ENCODE results near the gene CDH4. TPM values are rescaled to one million over a fixed set of nuclear protein-coding genes. Genes with fewer than 3 reads are reported as not detected.

The CDH4 gene
- total RNA-seq, 4 donors from 2014 or later: not detected

GRCh38 chr20:61349447-61350165, 97.5 kb downstream of the CDH4 start:
- H3K4me3 ChIP-seq: no peak overlapping the region
- intact Hi-C loops (cut with DNase I; ENCODE audit: low total_unique reads) (no loop called here), in situ Hi-C loops (cut with MboI; ENCODE audit: low pct_ligation_motif_present in 1 of 4, low pct_unique_long_range_greater_than_20kb in 1 of 4, low sequenced_read_pairs in 3 of 4) (no loop called here)
- H3K27me3 ChIP-seq: peaks cover 20% of the 10 kb centered on the region
- TF ChIP-seq EP300 (IDR thresholded peaks at IDR 0.05; ENCODE audit: low read depth) (no peak), POLR2AphosphoS5 (IDR thresholded peaks at IDR 0.05) (no peak), POLR2A (IDR thresholded peaks at IDR 0.05) (no peak), CTCF (IDR thresholded peaks at IDR 0.05) (no peak)
- DNase-seq: no peak
- no peak overlapping the region for H3K27ac ChIP-seq
- H3K36me3 ChIP-seq: no peaks in the 10 kb centered on the region
- H3K9me3 ChIP-seq: no peaks in the 10 kb centered on the region
- H3K4me1 ChIP-seq: no peaks in the 10 kb centered on the region
- WGBS, 2 donors (ENCODE audit: low coverage in 1 of 2): 74% methylated on average over 17 of the region's 21 CpGs; no CpG with 5 or more reads in 1 of the 2 donors

GRCh38 chr20:61350500-61351250, 98.6 kb downstream of the CDH4 start:
- no peak for TF ChIP-seq CTCF (IDR thresholded peaks at IDR 0.05)
- TF ChIP-seq EP300 (IDR thresholded peaks at IDR 0.05; ENCODE audit: low read depth): no peak
- TF ChIP-seq POLR2AphosphoS5 (IDR thresholded peaks at IDR 0.05): no peak
- TF ChIP-seq POLR2A (IDR thresholded peaks at IDR 0.05): no peak
- in situ Hi-C loops (cut with MboI; ENCODE audit: low pct_ligation_motif_present in 1 of 4, low pct_unique_long_range_greater_than_20kb in 1 of 4, low sequenced_read_pairs in 3 of 4) (no loop called here), intact Hi-C loops (cut with DNase I; ENCODE audit: low total_unique reads) (no loop called here)
- no peaks in the 10 kb centered on the region for H3K9me3 ChIP-seq
- H3K27me3 ChIP-seq: peaks cover 20% of the 10 kb centered on the region
- no peak for DNase-seq
- H3K36me3 ChIP-seq: no peaks in the 10 kb centered on the region
- no peak overlapping the region for H3K27ac ChIP-seq
- 77 to 83% methylated on average over 5 to 13 of the region's 14 CpGs for WGBS, 2 donors (ENCODE audit: low coverage in 1 of 2)
- H3K4me3 ChIP-seq: no peak overlapping the region
- no peaks in the 10 kb centered on the region for H3K4me1 ChIP-seq

- no peaks in the 10 kb centered on the region for H3K9me3 ChIP-seq
- in situ Hi-C loops (cut with MboI; ENCODE audit: low pct_ligation_motif_present in 1 of 4, low pct_unique_long_range_greater_than_20kb in 1 of 4, low sequenced_read_pairs in 3 of 4) (no loop called here), intact Hi-C loops (cut with DNase I; ENCODE audit: low total_unique reads) (no loop called here)
- H3K4me1 ChIP-seq: no peaks in the 10 kb centered on the region
- WGBS, 2 donors (ENCODE audit: low coverage in 1 of 2): 17 to 42% methylated on average over 6 to 33 of the region's 33 CpGs
- H3K36me3 ChIP-seq: no peaks in the 10 kb centered on the region
- TF ChIP-seq POLR2AphosphoS5 (IDR thresholded peaks at IDR 0.05): no peak
- no peak for TF ChIP-seq POLR2A (IDR thresholded peaks at IDR 0.05)
- no peak for TF ChIP-seq EP300 (IDR thresholded peaks at IDR 0.05; ENCODE audit: low read depth)
- TF ChIP-seq CTCF (IDR thresholded peaks at IDR 0.05): no peak
- DNase-seq: no peak
- H3K27me3 ChIP-seq: peaks cover 20% of the 10 kb centered on the region
- H3K4me3 ChIP-seq: no peak overlapping the region
- H3K27ac ChIP-seq: no peak overlapping the region
Observed at GRCh38 chr20:61352346-61353260, 100.5 kb downstream of the CDH4 start.
